Right ventricle myocardium inferior (tissue), 1 donor: ENCODE measurements around the gene BAIAP2. TPM values are rescaled to one million over a fixed set of nuclear protein-coding genes. Genes with fewer than 3 reads are reported as not detected.
A peak's percentile ranks its signal among the peaks of the same experiment; 100 is the strongest.

Source experiments
- ATAC-seq: fragments of 200-7000 bp; cut with Tn5 transposase; one replicate; pipeline ENCODE4 v1.9.1; 2020; ENCODE audit warnings: mild to moderate bottlenecking, moderate library complexity
- DNase-seq: peaks from one replicate; pipeline ENCODE4 v3.0.0; 2021; ENCODE audit errors: missing footprints
- intact Hi-C: fragments of 100-400 bp; cut with DNase I; formaldehyde crosslinking; loops from one replicate; pipeline ENCODE4 v1.11.0; 2022
- total RNA-seq: library from RNA; stranded (reverse); fragmentation: NEBNext Ultra II Directional; extraction: Animal tissue kit (Norgen Biotek cat#: 25700); gene quantifications from one replicate; pipeline ENCODE4 v1.2.1, GENCODE V29; 2021
- donor health status: DM: no; HTN: yes; CAD: no; lungs with severe emphysema.

The BAIAP2 gene
- total RNA-seq, 1 donor from 2014 or later = 32.1 TPM

- ATAC-seq (no peak), DNase-seq (no peak)
- intact Hi-C loops = no loop called here
Measured at GRCh38 chr17:81058263-81058871, 23.4 kb downstream of the BAIAP2 start.

- intact Hi-C loops = no loop called here
- DNase-seq = no peak
- no peak for ATAC-seq
Measured at GRCh38 chr17:81059026-81059425, 24.1 kb downstream of the BAIAP2 start.

- ATAC-seq (no peak), DNase-seq (no peak)
- intact Hi-C loops = no loop called here
Measured at GRCh38 chr17:81060416-81060815, 25.5 kb downstream of the BAIAP2 start.

- intact Hi-C loops = no loop called here
- DNase-seq (no peak), ATAC-seq (no peak)
Measured at GRCh38 chr17:81061027-81061735, 26.2 kb downstream of the BAIAP2 start.

GRCh38 chr17:81062014-81062780, 27.2 kb downstream of the BAIAP2 start:
- DNase-seq (no peak), ATAC-seq (no peak)
- intact Hi-C loops = no loop called here

- intact Hi-C loops = no loop called here
- peak; percentile 43 for ATAC-seq
Measured at GRCh38 chr17:81063106-81064093, 28.4 kb downstream of the BAIAP2 start.

GRCh38 chr17:81064678-81065475, 29.9 kb downstream of the BAIAP2 start:
- no peak for ATAC-seq
- no peak for DNase-seq
- intact Hi-C loops = no loop called here

More at GRCh38 chr17:81063106-81064093, 28.4 kb downstream of the BAIAP2 start:
- no peak for DNase-seq

- intact Hi-C loops = no loop called here
- DNase-seq (no peak), ATAC-seq (no peak)
Measured at GRCh38 chr17:81065500-81065899, 30.5 kb downstream of the BAIAP2 start.

GRCh38 chr17:81066072-81066471, 31.1 kb downstream of the BAIAP2 start:
- intact Hi-C loops = no loop called here
- DNase-seq (no peak), ATAC-seq (no peak)

GRCh38 chr17:81066771-81067315, 31.9 kb downstream of the BAIAP2 start:
- ATAC-seq = no peak
- DNase-seq = no peak
- intact Hi-C loops = no loop called here

- DNase-seq (no peak), ATAC-seq (no peak)
- intact Hi-C loops = no loop called here
Measured at GRCh38 chr17:81067391-81067811, 32.5 kb downstream of the BAIAP2 start.

- intact Hi-C loops = no loop called here
- ATAC-seq = peak; percentile 12
- no peak for DNase-seq
Measured at GRCh38 chr17:81068411-81069134, 33.6 kb downstream of the BAIAP2 start.

- ATAC-seq (peak; percentile 71), DNase-seq (no peak)
- intact Hi-C loops = no loop called here
Measured at GRCh38 chr17:81069135-81069645, 34.2 kb downstream of the BAIAP2 start.

GRCh38 chr17:81070541-81071246, 35.7 kb downstream of the BAIAP2 start:
- ATAC-seq = no peak
- no peak for DNase-seq
- intact Hi-C loops = no loop called here

- ATAC-seq (no peak), DNase-seq (no peak)
- intact Hi-C loops = no loop called here
Measured at GRCh38 chr17:81071761-81072741, 37.1 kb downstream of the BAIAP2 start.
